ENCODE data around the gene OBP2B. TPM values are rescaled to one million over a fixed set of nuclear protein-coding genes. Genes with fewer than 3 reads are reported as not detected.

OBP2B gene
- total RNA-seq, 1 donor = not detected

- DNase-seq (ENCODE audit: low read depth) = no peak
- no peak for TF ChIP-seq CTCF (IDR thresholded peaks at IDR 0.05; ENCODE audit: insufficient read depth, low read length)
- H3K4me3 ChIP-seq (ENCODE audit: low read depth, low read length) = no peak overlapping the region
Measured at GRCh38 chr9:133200631-133201030, 8.4 kb downstream of the OBP2B start.

- H3K4me3 ChIP-seq (ENCODE audit: low read depth, low read length) = no peak overlapping the region
- TF ChIP-seq CTCF (IDR thresholded peaks at IDR 0.05; ENCODE audit: insufficient read depth, low read length) = peak; percentile 5
- no peak for DNase-seq (ENCODE audit: low read depth)
Measured at GRCh38 chr9:133199648-133200321, 9.3 kb downstream of the OBP2B start.

- no peak for DNase-seq (ENCODE audit: low read depth)
- H3K4me3 ChIP-seq (ENCODE audit: low read depth, low read length) = no peak overlapping the region
- no peak for TF ChIP-seq CTCF (IDR thresholded peaks at IDR 0.05; ENCODE audit: insufficient read depth, low read length)
Measured at GRCh38 chr9:133195029-133195428, 14.0 kb downstream of the OBP2B start.

- no peak overlapping the region for H3K4me3 ChIP-seq (ENCODE audit: low read depth, low read length)
- no peak for DNase-seq (ENCODE audit: low read depth)
- no peak for TF ChIP-seq CTCF (IDR thresholded peaks at IDR 0.05; ENCODE audit: insufficient read depth, low read length)
Measured at GRCh38 chr9:133194597-133194996, 14.5 kb downstream of the OBP2B start.

GRCh38 chr9:133191989-133192388 is 17.1 kb downstream of the OBP2B start:
- DNase-seq (ENCODE audit: low read depth) = no peak
- H3K4me3 ChIP-seq (ENCODE audit: low read depth, low read length) = no peak overlapping the region
- no peak for TF ChIP-seq CTCF (IDR thresholded peaks at IDR 0.05; ENCODE audit: insufficient read depth, low read length)

GRCh38 chr9:133189826-133190225 is 19.2 kb downstream of the OBP2B start:
- DNase-seq (ENCODE audit: low read depth) = no peak
- TF ChIP-seq CTCF (IDR thresholded peaks at IDR 0.05; ENCODE audit: insufficient read depth, low read length) = no peak
- H3K4me3 ChIP-seq (ENCODE audit: low read depth, low read length) = no peak overlapping the region

- no peak overlapping the region for H3K4me3 ChIP-seq (ENCODE audit: low read depth, low read length)
- DNase-seq (ENCODE audit: low read depth) = no peak
- TF ChIP-seq CTCF (IDR thresholded peaks at IDR 0.05; ENCODE audit: insufficient read depth, low read length) = no peak
Measured at GRCh38 chr9:133188843-133189180, 20.2 kb downstream of the OBP2B start.
